GM21576 (cell line): ENCODE results near the gene BCKDK.
"Not testable (repeated sequence)": the region's sequence is repeated elsewhere in the genome, so short reads cannot be mapped to it uniquely, and the experiment has no call there.

Experiments used
- ATAC-seq: cut with Tn5 transposase; IDR thresholded peaks from one replicate; pipeline ENCODE4 v1.9.1; 2021; ENCODE audit warnings: mild to moderate bottlenecking, moderate library complexity; ENCODE audit not compliant: unreplicated experiment

BCKDK gene

GRCh38 chr16:31118223-31119155, 10.3 kb downstream of the BCKDK start:
- no peak for ATAC-seq

GRCh38 chr16:31120129-31120528, 11.9 kb downstream of the BCKDK start:
- no peak for ATAC-seq

DNA sequence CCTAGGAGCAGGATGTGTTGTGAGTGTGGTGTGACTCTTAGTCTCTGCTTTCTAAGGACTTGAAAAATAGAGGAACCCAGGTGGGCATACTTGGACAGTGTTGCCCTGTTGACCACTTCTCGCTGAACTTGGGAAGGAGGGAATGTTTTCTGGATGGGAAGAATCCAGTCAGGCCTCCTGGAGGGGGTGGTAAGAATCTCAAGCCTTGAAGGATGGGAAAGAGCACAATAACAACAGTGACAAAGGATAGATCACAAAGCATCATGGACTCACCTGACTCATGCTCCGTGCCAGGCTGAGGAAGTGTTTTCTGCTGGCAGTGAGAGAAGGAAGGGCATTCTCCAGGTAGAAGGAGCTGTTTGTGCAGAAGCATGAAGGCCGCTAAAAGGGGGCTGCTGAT, 17.7 kb downstream of the BCKDK start:
- ATAC-seq = no peak

DNA sequence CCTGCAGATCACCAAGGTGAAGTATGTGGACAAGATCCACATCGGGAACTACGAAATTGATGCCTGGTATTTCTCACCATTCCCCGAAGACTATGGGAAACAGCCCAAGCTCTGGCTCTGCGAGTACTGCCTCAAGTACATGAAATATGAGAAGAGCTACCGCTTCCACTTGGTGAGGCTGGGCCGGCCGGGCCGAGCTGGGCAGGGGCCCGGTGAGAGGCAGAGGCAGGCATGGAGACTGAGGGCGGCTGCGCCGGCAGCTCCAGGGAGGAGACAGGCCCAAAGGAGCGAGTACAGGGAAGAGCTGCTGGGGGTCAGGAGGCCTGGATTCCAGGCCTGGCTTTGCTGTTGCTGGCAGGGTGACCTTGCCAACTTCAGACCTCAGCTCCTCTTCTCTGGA, 19.0 kb downstream of the BCKDK start:
- no peak for ATAC-seq

- no peak for ATAC-seq
Measured at GRCh38 chr16:31128711-31129567, 20.8 kb downstream of the BCKDK start.

DNA sequence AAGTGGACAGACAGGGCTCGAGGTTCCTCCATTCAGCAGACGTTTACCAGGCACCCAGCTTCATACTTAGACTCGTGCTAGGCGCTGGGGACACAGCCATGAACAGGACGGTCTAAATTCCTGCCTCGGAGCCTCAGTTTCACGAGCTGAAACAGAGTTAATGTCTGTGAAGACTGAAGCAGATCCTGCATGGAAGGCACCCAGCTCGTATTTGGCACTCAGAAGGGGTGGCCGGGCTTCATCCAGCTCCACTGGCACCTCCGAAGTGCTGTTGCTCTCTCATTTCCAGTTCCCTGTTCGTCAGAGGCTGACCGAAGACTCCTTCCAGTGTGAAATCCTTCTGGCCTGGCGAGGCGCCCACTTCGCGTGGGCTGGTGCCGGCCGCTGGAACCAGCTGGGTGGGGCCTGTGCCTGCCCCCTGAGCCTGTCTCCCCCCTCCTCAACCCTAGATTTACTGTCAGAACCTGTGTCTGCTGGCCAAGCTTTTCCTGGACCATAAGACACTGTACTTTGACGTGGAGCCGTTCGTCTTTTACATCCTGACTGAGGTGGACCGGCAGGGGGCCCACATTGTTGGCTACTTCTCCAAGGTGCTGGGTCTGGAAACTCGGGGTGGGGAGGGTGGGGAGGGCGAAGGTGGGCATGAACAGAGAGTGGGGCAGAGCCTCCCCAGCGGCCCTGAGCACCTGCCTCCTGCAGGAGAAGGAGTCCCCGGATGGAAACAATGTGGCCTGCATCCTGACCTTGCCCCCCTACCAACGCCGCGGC, 21.6 kb downstream of the BCKDK start:
- no peak for ATAC-seq

DNA sequence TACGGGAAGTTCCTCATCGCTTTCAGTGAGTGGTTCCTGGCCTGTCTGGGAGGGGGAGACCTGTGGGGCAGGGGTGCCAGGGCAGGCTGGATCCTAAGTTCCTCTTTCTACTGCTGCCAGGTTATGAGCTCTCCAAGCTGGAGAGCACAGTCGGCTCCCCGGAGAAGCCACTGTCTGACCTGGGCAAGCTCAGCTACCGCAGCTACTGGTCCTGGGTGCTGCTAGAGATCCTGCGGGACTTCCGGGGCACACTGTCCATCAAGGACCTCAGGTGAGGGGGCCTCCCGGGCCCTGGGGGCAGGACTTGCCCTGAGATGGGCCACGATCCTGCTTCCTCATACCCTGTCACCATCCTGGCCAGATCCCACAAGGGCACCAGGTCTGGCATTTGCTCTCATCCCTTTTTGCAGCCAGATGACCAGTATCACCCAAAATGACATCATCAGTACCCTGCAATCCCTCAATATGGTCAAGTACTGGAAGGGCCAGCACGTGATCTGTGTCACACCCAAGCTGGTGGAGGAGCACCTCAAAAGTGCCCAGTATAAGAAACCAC, 22.2 kb downstream of the BCKDK start:
- no peak for ATAC-seq

DNA sequence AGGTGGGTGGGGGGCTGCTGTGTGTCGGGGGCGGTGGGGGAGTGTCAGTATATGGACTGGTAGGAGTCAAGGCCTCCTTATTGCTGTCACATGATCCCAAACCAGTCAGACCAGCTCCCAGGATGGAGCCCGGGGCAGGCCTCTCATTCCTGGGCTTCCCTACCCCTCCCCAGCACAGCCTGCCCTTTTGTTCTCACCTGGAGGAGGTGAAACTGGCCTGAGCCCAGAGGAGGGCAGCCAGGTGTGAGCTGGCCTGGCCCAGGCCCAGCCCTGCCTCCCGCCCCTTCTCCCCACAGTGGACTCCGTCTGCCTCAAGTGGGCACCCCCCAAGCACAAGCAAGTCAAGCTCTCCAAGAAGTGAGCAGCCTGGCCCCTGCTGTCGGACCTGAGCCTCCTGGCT, 22.7 kb downstream of the BCKDK start:
- no peak for ATAC-seq

GRCh38 chr16:31131416-31131815, 23.2 kb downstream of the BCKDK start:
- no peak for ATAC-seq

DNA sequence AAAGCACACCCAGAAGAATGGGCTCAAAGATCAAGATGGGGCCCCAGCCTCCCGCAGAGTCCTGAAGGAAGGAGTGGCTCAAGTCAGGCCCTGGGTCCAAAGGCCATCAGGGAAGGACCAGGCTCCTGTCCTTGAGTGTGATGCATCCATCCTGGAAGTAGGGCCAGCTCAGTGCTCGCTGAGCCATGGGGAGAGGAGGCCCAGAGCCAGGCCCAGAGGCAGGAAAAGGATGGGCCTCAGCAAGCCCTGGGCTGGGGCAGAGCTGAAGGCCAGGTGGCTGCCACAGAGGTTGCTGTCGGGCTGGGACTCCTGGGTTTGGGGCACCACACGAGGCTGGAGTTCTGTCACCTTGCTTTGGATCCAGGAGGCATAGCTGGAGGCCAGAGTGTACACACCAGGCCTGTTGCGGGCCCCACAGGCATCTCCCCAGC, 23.7 kb downstream of the BCKDK start:
- ATAC-seq = no peak

DNA sequence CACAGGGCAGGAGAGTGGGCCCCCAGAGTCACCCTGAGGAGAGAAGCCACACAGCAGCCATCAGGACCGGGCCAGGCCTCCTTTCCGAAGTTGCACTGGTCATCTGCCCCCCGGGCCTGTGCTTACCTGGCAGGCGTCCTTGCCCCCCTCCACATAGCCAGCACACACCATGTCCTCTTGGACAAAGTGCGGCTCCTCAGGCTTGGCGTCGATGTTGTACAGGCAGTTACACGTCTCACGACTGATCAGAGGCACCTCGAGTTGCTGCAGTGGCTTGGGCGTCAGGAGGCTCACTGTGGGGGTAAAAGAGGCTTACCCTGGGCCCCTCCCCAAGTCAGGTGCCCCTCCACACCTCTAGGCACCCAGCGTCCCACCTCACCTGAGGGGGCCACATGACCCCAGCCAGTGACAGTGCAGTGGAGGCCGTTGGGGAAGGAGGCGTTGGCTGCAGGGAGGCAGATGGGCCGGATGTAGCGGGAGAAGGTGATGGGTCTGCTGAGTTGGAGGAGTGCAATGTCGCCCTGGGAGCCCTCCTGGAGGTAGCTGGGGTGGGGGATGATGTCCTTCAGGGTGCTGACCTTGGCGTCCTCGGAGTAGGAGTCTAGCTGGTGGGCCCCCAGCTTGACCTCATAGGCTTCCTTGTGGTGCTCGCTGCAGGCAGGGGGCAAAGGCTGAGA, 24.3 kb downstream of the BCKDK start:
- ATAC-seq = no peak

DNA sequence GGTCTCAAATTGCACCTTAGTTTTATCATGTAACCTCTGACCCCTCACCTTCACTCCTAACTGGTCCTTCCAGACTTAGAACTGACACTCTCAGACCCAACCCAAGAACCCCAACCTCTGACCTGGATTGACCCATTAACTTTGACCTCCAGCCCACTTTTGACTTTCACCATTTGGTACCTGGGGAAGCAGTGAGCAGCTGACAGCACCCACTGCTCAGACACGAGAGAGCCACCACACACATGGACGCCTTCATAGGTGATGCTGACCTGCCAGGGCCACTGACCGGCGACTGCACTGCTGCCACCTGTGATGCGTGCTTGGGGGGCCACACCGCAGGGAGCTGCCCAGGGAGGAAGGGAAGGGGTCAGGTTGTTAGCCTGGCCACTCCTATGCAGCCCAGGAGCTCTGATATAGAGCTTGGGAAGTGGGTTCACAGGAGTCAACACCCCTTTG, 24.9 kb downstream of the BCKDK start:
- no peak for ATAC-seq

DNA sequence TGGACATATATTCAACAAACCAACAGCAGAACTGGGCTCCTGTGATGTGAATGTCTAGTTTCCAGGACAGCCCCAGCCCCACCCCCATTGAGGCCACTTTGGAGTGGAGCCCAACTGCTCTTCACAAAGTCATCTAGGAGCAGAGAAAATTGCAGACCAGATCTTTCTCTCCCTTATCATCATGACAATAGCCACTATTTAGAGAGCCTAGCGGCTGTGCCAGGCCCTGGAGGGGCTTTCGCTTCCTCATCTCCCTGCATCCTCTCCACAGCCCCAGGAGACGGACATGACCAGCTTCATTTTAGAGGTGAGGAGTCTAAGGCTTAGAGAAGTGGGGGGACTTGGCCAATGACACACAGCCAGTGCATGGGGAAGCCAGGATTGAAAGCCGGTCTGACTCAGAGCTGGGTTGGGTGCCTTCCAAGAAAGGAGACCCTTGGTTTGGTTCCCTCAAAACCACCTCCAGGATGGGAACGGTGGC, 25.9 kb downstream of the BCKDK start:
- no peak for ATAC-seq

GRCh38 chr16:31134625-31135534, 26.7 kb downstream of the BCKDK start:
- ATAC-seq = no peak

DNA sequence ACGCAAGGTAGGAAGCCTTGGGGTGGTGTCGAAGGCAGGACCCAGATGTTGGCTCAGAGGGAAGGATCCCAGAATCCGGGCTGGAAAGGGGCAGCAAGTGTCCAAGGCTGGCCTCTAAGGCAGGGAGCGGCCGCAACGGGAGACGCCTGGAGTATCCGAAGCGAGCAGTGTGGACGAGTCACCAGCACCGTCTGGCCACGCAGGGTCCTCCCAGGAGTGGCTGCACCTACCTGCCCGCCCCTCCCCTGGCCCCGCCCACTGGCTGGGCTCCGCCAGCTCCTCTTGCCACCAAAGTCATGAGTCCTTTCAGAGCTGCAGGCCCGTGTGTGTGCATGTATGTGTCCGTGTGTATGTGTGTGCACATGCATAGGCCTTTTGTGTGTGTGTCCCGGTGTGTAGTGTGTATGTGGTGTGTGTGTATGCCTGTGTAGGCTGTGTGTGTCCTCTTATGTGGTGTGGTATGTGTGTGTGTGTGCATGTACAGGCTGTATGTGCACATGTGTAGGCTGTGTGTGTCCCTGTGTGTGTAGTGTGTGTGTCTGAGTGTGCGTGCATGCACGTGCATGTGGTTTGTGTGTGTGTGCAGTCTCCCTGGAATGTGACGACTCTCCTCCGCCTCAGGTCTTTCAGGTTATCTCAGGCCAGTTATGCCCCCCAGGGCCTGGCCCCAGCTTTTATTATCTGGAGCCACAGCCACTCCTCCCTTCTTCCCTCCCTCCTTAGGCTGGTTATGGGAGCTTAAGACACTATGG, 27.5 kb downstream of the BCKDK start, which contains the start of gene PRSS8:
PRSS8 (minus strand) TSS at position 193 of the 752 bp plus-strand sequence. CDS start 229 bp downstream, outside the sequence.
- ATAC-seq = no peak

- ATAC-seq = no peak
Measured at GRCh38 chr16:31136287-31136662, 28.1 kb downstream of the BCKDK start.

DNA sequence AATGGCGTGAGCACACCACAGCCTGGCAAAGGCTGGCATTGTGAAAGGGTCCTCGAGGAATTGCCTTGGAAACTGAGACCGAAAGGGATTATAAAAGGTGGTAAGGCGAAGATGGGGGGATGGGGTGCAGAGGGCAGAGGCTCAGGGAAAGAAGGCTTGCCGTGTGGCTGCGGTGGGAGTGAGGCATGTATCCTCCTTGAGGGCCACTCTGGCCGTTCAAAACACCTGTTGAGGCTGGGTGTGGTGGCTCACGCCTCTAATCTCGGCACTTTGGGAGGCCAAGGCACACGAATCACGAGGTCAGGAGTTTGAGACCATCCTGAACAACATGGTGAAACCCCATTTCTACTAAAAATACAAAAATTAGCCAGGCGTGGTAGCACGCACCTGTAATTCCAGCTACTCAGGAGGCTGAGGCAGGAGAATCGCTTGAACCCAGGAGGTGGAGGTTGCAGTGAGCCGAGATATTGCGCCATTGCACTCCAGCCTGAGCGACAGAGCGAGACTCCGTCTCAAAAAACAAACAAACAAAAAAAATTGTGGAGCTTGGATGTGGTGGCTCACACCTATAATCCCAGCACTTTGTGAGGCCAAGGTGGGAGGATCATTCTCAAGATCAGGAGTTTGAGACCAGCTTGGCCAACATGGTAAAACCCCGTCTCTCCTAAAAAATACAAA, 28.8 kb downstream of the BCKDK start:
- not testable (repeated sequence) for ATAC-seq
